T-cell (primary cell): ENCODE measurements around the gene B3GALT5. TPM values are rescaled to one million over a fixed set of nuclear protein-coding genes. Genes with fewer than 3 reads are reported as not detected.

Experiments used
- ATAC-seq, 4 experiments: fragments of 200-7000 bp in 3 of 4; fragments of 150-1000 bp in 1 of 4; cut with Tn5 transposase; replicated peaks in 1 of 4; 1 replicate in 3 of 4; 2 replicates in 1 of 4; pipeline ENCODE4 v1.10.0; 2021; ENCODE audit warnings: moderate library complexity in 3 of 4, mild to moderate bottlenecking in 2 of 4, moderate number of reproducible peaks in 1 of 4
- CTCF ChIA-PET, 2 donors: fragments of 300-600 bp; sonication (Branson Sonifier 250); formaldehyde crosslinking; loops; one replicate each; lab custom pipeline; 2022; ENCODE audit warnings: antibody characterized with exemption in 2 of 2; lab: Charles Lee
- POLR2A ChIA-PET, 2 donors: fragments of 300-600 bp; sonication (Branson Sonifier 250); formaldehyde crosslinking; loops; one replicate each; lab custom pipeline; 2022; ENCODE audit warnings: antibody characterized with exemption in 2 of 2; lab: Charles Lee
- DNase-seq, 35 experiments: peaks; one replicate each; pipeline versions ENCODE4 v3.0.0 to v3.0.0-alpha.2; 2013 to 2023
- H3K27ac ChIP-seq: one replicate; pipeline ENCODE4 v1.5.1; 2013; ENCODE audit warnings: low read length
- H3K27me3 ChIP-seq, 2 experiments: replicated peaks in 1 of 2; 1 replicate in 1 of 2; 2 replicates in 1 of 2; pipeline versions ENCODE4 v1.6.1 to v1.7.0; 2013; ENCODE audit warnings: low read length in 1 of 2, mixed read lengths in 1 of 2; ENCODE audit not compliant: control insufficient read depth in 2 of 2, insufficient read depth in 2 of 2; ENCODE audit errors: extremely low read depth in 1 of 2
- H3K36me3 ChIP-seq, 2 donors: 1 replicate in 1 of 2; 2 replicates in 1 of 2; pipeline versions ENCODE4 v1.6.1 to v1.7.0; 2013; ENCODE audit warnings: low read length in 1 of 2; ENCODE audit not compliant: control insufficient read depth in 2 of 2, insufficient read depth in 1 of 2; ENCODE audit errors: extremely low read depth in 1 of 2
- H3K4me1 ChIP-seq, 2 experiments: 1 replicate in 1 of 2; 2 replicates in 1 of 2; pipeline versions ENCODE4 v1.6.1 to v1.7.0; 2013; ENCODE audit warnings: low read length in 2 of 2, mixed read lengths in 1 of 2; ENCODE audit not compliant: insufficient read depth in 2 of 2, control insufficient read depth in 1 of 2; ENCODE audit errors: extremely low read depth in 1 of 2
- H3K4me3 ChIP-seq, 2 donors: 1 replicate in 1 of 2; 2 replicates in 1 of 2; pipeline versions ENCODE4 v1.5.1 to v1.7.0; 2013; ENCODE audit warnings: mild to moderate bottlenecking in 2 of 2, low read length in 1 of 2, moderate library complexity in 1 of 2; ENCODE audit not compliant: control insufficient read depth in 1 of 2; ENCODE audit errors: extremely low read depth in 1 of 2
- H3K9me3 ChIP-seq: 2 replicates; pipeline ENCODE4 v1.7.0; 2013
- H3K27ac Mint-ChIP-seq, 2 donors: one replicate each; pipeline ENCODE4 v1.8.0; 2020 to 2021; ENCODE audit warnings: mild to moderate bottlenecking in 2 of 2, mixed read lengths in 2 of 2
- H3K27me3 Mint-ChIP-seq, 2 donors: one replicate each; pipeline ENCODE4 v1.8.0; 2021 to 2022; ENCODE audit warnings: mixed read lengths in 2 of 2
- H3K36me3 Mint-ChIP-seq: one replicate; pipeline ENCODE4 v1.8.0; 2021; ENCODE audit warnings: mixed read lengths
- H3K4me1 Mint-ChIP-seq, 3 donors: one replicate each; pipeline ENCODE4 v1.8.0; 2020 to 2022; ENCODE audit warnings: mixed read lengths in 3 of 3, mild to moderate bottlenecking in 1 of 3
- H3K4me3 Mint-ChIP-seq, 3 donors: one replicate each; pipeline ENCODE4 v1.8.0; 2020 to 2022; ENCODE audit warnings: mild to moderate bottlenecking in 3 of 3, mixed read lengths in 3 of 3, moderate library complexity in 3 of 3
- H3K9me3 Mint-ChIP-seq, 3 donors: one replicate each; pipeline ENCODE4 v1.8.0; 2020 to 2022; ENCODE audit warnings: mixed read lengths in 3 of 3
- WGBS: methylation state at CpG from one replicate; pipeline ENCODE4 v1.1.5; 2013; ENCODE audit warnings: missing lambda C conversion rate; ENCODE audit not compliant: insufficient coverage; 5-methylcytosine and 5-hydroxymethylcytosine counted together
- total RNA-seq, 35 experiments: library from RNA in 6 of 35; stranded (reverse) in 6 of 35; fragments of 120-200 nt in 1 of 35; gene quantifications; one replicate each; pipeline versions ENCODE4 v1.2.1 to v1.2.4 and lab custom pipeline; 2013 to 2026

B3GALT5 gene
- total RNA-seq, 5 donors from 2014 or later (not counting 1 experiment from before 2014, with no cell fraction given): 0.03 to 0.09 (median 0.06) TPM; not detected in 2

GRCh38 chr21:39669976-39670661 lies 57.4 kb downstream of the B3GALT5 start:
- H3K9me3 Mint-ChIP-seq: no peaks in the 10 kb centered on the region
- H3K36me3 Mint-ChIP-seq: no peaks in the 10 kb centered on the region
- Histone ChIP-seq H3K4me3 (no peak overlapping the region), H3K36me3 (no peaks in the 10 kb centered on the region), H3K4me1 (no peaks in the 10 kb centered on the region), H3K27ac (no peak overlapping the region), H3K9me3 (no peaks in the 10 kb centered on the region), H3K27me3 (peaks cover 0 to 12% of the 10 kb centered on the region in 2 experiments)
- H3K27me3 Mint-ChIP-seq: peaks cover under 1 to 13% of the 10 kb centered on the region in 2 donors
- H3K4me1 Mint-ChIP-seq: no peaks in the 10 kb centered on the region
- H3K4me3 Mint-ChIP-seq: no peak overlapping the region
- ATAC-seq (no peak), DNase-seq (no peak)
- H3K27ac Mint-ChIP-seq: no peak overlapping the region
- ChIA-PET POLR2A (no interaction called here), CTCF (no interaction called here)
- WGBS: 54% methylated on average over 2 of the region's 8 CpGs

DNA sequence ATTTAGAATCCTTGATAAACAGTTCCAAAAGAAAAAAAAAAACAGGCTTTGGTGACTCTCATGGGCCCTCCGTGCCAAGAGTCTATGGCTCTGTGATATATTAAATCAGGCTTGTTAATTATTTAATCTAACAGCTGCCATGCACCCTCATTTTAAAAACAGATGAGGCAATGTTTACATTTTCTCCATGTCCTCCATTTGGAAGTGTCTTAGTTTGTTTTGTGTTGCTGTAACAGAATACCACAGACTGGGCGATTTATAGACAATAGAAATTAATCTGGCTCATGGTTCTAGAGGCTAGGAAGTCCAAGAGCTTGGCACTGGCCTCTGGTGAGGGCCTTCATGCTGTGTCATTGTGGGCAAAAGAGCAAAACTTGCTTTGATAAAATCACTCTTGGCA lies 58.0 kb downstream of the B3GALT5 start:
- 80% methylated on average over 1 of the region's 2 CpGs for WGBS
- CTCF ChIA-PET: no interaction called here
- H3K27me3 ChIP-seq: peaks cover 2 to 12% of the 10 kb centered on the region in 2 experiments
- POLR2A ChIA-PET: no interaction called here
- no peak overlapping the region for H3K27ac Mint-ChIP-seq
- H3K4me1 ChIP-seq: no peaks in the 10 kb centered on the region
- no peaks in the 10 kb centered on the region for H3K36me3 Mint-ChIP-seq
- H3K27ac ChIP-seq: no peak overlapping the region
- H3K27me3 Mint-ChIP-seq: peaks cover 4 to 13% of the 10 kb centered on the region in 2 donors
- no peaks in the 10 kb centered on the region for H3K9me3 ChIP-seq
- H3K9me3 Mint-ChIP-seq: no peaks in the 10 kb centered on the region
- ATAC-seq: no peak
- DNase-seq: no peak
- no peak overlapping the region for H3K4me3 Mint-ChIP-seq
- no peaks in the 10 kb centered on the region for H3K36me3 ChIP-seq
- no peaks in the 10 kb centered on the region for H3K4me1 Mint-ChIP-seq
- no peak overlapping the region for H3K4me3 ChIP-seq

DNA sequence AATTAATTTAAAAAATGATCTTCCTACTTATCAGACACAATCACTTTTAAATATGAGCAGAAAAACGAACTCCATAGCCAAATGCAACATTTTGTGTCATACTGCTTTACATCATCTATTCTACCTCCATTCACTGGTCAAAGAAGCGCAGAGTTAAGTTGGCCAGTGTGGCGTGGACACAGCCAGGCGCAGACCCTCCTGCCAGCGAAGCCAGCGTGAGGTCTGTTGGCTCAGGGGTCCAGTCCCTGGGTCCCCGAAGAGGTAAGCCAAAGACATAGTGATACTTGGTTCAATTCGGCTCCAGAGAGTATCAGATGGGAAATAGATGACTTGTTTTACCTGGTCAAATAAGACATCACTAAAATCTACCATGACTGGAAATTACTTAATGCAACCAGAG lies 59.2 kb downstream of the B3GALT5 start:
- H3K27me3 Mint-ChIP-seq: peaks cover 4 to 13% of the 10 kb centered on the region in 2 donors
- Histone ChIP-seq H3K36me3 (no peaks in the 10 kb centered on the region), H3K9me3 (no peaks in the 10 kb centered on the region), H3K4me3 (no peak overlapping the region), H3K27me3 (peaks cover 2 to 12% of the 10 kb centered on the region in 2 experiments), H3K4me1 (no peaks in the 10 kb centered on the region), H3K27ac (no peak overlapping the region)
- ATAC-seq: no peak
- DNase-seq: no peak
- WGBS: 67% methylated on average over 3 of the region's 8 CpGs
- no peak overlapping the region for H3K4me3 Mint-ChIP-seq
- H3K9me3 Mint-ChIP-seq: no peaks in the 10 kb centered on the region
- H3K36me3 Mint-ChIP-seq: no peaks in the 10 kb centered on the region
- H3K27ac Mint-ChIP-seq: no peak overlapping the region
- ChIA-PET POLR2A (no interaction called here), CTCF (no interaction called here)
- H3K4me1 Mint-ChIP-seq: no peaks in the 10 kb centered on the region

- no peak overlapping the region for H3K4me3 Mint-ChIP-seq
- H3K36me3 Mint-ChIP-seq: no peaks in the 10 kb centered on the region
- ATAC-seq (no peak), DNase-seq (no peak)
- CTCF ChIA-PET: no interaction called here
- Histone ChIP-seq H3K27me3 (peaks cover 2 to 12% of the 10 kb centered on the region in 2 experiments), H3K9me3 (no peaks in the 10 kb centered on the region), H3K4me1 (no peaks in the 10 kb centered on the region), H3K36me3 (no peaks in the 10 kb centered on the region), H3K27ac (no peak overlapping the region), H3K4me3 (no peak overlapping the region)
- no peak overlapping the region for H3K27ac Mint-ChIP-seq
- WGBS: 81% methylated on average over 6 of the region's 9 CpGs
- no peaks in the 10 kb centered on the region for H3K9me3 Mint-ChIP-seq
- H3K4me1 Mint-ChIP-seq: no peaks in the 10 kb centered on the region
- peaks cover 4 to 13% of the 10 kb centered on the region in 2 donors for H3K27me3 Mint-ChIP-seq
- POLR2A ChIA-PET: no interaction called here
These were observed 60.4 kb downstream of the B3GALT5 start for GRCh38 chr21:39673163-39673562.

DNA sequence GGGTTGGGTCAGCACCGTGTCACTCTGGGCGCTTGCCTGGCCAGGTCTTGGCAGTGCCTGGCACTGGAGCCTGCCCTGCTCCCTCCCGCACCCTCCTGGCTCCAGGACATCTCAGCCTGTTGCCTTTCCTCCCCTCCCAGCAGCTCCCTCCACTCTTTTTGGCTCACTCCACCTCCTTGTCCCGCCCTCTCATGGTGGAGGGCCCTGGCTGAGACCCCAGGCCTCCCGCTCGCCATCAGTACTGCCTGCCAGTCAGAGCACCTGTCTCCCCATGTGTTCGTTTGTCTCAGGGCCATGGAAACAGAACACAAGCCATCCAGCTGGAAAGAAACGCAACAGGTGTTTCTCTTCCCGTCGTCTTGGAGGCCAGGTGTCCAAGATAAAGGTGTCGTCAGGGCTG lies 61.0 kb downstream of the B3GALT5 start:
- Mint-ChIP-seq H3K27me3 (peaks cover 4 to 13% of the 10 kb centered on the region in 2 donors), H3K27ac (no peak overlapping the region), H3K4me3 (no peak overlapping the region), H3K4me1 (no peaks in the 10 kb centered on the region), H3K36me3 (no peaks in the 10 kb centered on the region), H3K9me3 (peaks cover 0 to 4% (median 3%) of the 10 kb centered on the region in 3 donors)
- Histone ChIP-seq H3K27ac (no peak overlapping the region), H3K9me3 (no peaks in the 10 kb centered on the region), H3K4me1 (no peaks in the 10 kb centered on the region), H3K4me3 (no peak overlapping the region), H3K36me3 (no peaks in the 10 kb centered on the region), H3K27me3 (peaks cover 2 to 12% of the 10 kb centered on the region in 2 experiments)
- WGBS: 77% methylated on average over 11 of the region's 11 CpGs
- POLR2A ChIA-PET: no interaction called here
- ATAC-seq: no peak
- CTCF ChIA-PET: no interaction called here
- no peak for DNase-seq

GRCh38 chr21:39674801-39675200 lies 62.1 kb downstream of the B3GALT5 start:
- no peak overlapping the region for H3K4me3 ChIP-seq
- no peaks in the 10 kb centered on the region for H3K4me1 ChIP-seq
- H3K27ac ChIP-seq: no peak overlapping the region
- ChIA-PET CTCF (no interaction called here), POLR2A (no interaction called here)
- Mint-ChIP-seq H3K9me3 (peaks cover 0 to 5% (median 5%) of the 10 kb centered on the region in 3 donors), H3K4me1 (no peaks in the 10 kb centered on the region), H3K36me3 (no peaks in the 10 kb centered on the region), H3K27me3 (peaks cover 4 to 13% of the 10 kb centered on the region in 2 donors), H3K27ac (no peak overlapping the region), H3K4me3 (no peak overlapping the region)
- H3K27me3 ChIP-seq: peaks cover 2 to 12% of the 10 kb centered on the region in 2 experiments
- H3K9me3 ChIP-seq: no peaks in the 10 kb centered on the region
- no peaks in the 10 kb centered on the region for H3K36me3 ChIP-seq
- 68% methylated on average over 10 of the region's 10 CpGs for WGBS
- DNase-seq (no peak), ATAC-seq (no peak)
